GM10266 (cell line): ENCODE results near the gene TBX6.

Source experiments
- DNase-seq: peaks from one replicate; pipeline ENCODE4 v3.0.0; 2012; ENCODE audit errors: extremely low spot score
- TF ChIP-seq, protein P1 (sequence below): IDR thresholded peaks from 2 replicates; pipeline ENCODE4 v1.5.1; 2012; ENCODE audit warnings: mild to moderate bottlenecking, low read depth; ENCODE audit not compliant: control insufficient read depth, insufficient read depth; ENCODE audit errors: missing control alignments

The TBX6 gene, protein sequence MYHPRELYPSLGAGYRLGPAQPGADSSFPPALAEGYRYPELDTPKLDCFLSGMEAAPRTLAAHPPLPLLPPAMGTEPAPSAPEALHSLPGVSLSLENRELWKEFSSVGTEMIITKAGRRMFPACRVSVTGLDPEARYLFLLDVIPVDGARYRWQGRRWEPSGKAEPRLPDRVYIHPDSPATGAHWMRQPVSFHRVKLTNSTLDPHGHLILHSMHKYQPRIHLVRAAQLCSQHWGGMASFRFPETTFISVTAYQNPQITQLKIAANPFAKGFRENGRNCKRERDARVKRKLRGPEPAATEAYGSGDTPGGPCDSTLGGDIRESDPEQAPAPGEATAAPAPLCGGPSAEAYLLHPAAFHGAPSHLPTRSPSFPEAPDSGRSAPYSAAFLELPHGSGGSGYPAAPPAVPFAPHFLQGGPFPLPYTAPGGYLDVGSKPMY

DNA sequence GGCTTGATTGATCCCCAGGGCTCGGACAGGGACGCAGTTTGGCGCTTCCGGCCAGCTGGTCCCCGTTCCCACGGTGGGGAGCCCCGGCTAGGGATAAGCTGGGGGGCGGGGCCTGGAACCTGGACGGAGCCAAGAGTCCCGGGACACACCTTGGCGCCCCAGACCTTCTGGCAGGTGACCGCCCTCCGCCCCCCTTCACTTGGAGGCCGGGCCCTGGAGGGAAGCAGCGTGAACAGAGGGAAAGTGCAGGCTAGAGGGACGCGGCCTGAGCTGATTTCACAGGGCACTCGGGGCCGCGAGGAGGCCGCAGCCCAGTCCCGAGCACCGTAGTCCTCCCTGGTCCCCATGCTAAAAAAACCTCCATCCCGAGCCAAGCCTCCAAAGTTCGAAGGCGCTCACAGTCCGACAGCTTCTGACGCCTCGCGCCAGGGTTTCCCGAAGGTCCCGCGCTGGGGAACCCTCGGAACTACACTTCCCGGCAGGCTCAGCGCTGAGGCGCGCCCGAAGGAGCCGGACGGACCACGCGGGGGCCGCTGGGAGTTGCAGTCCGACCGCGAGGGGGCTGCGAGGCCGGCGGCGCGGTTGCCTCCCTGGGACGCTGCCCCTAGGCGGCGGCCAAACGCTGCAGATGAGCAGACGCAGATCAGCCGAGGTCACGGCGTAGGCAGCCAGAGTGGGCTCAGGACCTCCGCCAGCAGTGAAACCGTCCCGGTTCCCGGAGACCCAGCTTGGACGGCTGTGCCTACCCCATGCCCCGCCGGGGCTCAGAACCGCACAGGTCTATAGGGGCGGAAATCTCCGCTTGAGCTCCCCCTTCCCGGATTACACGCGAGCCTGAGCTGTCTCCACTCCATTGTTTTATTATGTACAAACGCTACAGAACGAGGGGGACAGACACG is at the start of gene TBX6:
Gene TBX6 (minus strand): TSS at position 451 of the 899 bp plus-strand sequence. CDS start 731 bp downstream, outside the sequence.
- DNase-seq = peak; percentile 95
- TF ChIP-seq, protein P1, sequence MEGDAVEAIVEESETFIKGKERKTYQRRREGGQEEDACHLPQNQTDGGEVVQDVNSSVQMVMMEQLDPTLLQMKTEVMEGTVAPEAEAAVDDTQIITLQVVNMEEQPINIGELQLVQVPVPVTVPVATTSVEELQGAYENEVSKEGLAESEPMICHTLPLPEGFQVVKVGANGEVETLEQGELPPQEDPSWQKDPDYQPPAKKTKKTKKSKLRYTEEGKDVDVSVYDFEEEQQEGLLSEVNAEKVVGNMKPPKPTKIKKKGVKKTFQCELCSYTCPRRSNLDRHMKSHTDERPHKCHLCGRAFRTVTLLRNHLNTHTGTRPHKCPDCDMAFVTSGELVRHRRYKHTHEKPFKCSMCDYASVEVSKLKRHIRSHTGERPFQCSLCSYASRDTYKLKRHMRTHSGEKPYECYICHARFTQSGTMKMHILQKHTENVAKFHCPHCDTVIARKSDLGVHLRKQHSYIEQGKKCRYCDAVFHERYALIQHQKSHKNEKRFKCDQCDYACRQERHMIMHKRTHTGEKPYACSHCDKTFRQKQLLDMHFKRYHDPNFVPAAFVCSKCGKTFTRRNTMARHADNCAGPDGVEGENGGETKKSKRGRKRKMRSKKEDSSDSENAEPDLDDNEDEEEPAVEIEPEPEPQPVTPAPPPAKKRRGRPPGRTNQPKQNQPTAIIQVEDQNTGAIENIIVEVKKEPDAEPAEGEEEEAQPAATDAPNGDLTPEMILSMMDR = peak; percentile 95

DNA sequence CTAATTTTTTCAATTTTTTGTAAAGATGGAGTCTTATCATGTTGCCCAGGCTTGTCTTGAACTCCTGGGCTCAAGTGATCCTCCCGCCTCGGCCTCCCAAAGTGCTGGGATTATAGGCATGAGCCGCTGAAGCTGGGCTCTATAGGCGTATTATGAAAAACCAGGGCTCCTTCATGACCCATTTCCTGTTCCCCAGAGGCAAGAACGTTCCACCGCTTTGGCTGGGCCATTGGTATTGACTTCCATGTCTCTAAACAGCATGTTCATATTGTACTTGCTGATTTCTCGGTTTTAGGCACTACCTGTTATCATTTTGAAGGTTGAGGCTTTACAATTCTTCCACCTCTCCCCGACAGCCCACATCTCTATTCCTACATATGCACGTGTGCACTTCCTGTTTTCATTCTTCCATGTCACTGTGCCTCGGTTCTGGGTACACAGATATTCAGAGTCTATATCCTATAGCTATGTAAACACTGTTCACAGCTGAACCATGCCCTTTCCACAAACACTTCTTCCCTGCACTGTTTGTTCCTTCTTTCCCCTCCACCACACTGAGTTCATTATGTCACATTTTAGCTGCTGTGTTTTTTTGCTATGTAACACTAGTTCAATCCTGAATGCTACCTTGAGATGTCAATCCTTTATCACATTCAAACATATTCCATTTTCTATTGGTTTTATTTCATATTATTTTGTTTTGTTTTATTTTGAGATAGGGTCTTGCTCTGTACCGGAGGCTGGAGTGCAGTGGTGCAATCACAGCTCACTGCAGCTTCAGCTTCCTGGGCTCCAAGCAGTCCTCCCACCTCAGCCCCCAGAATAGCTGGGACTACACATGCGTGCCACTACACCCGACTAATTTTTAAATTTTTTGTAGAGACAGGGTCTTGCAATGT is 48.1 kb upstream of the TBX6 start:
- no peak for DNase-seq

DNA sequence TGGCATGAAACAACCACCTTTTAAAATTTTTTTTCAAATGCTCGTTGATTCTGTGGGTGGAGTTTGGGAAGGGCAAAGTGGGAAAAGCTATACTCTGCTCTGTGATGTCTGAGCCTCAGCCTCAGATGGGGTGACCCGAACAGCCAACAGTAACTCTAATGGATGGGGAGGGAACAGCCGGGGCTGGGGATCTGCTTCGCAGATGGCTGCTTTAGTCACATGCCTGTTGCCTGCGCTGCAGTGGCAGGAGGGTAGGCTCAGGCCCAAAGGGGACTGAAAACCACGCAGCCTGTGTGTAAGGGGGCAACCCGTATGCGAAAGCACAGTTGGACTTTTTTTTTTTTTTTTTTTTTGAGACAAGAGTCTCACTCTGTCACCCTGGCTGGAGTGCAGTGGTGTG is 46.2 kb upstream of the TBX6 start:
- DNase-seq = no peak
- TF ChIP-seq, protein P1 = no peak

More for the DNA sequence above, 48.1 kb upstream of the TBX6 start:
- TF ChIP-seq, protein P1 = no peak

DNA sequence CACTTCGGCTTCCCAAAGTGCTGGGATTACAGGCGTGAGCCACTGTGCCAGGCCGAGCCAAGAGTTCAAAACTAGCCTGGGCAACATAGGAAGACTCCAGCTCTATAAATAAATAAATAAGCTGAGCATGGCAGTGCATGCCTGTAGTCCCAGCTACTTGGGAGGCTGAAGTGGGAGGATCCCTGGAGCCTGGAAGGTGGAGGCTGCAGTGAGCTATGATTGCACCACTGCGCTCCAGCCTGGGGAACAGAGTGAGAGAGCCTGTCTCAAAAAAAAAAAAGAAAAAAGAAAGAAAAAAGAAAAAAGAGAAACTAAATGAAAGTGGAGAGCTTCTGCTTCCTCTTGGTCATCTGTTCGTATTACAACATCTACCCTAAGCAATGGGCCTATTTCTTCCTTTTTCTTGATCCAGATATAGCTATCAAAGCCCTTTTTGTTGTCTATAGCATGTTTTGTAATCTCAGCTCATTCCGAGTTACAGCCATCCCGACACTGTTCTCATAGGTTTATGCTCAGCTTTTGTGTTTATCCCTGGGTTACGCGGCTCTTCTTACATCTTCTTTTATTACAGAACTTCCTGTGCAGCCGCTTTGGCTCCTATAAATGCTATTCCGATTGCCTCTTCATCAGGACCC is 45.4 kb upstream of the TBX6 start:
- no peak for DNase-seq
- TF ChIP-seq, protein P1 = no peak

DNA sequence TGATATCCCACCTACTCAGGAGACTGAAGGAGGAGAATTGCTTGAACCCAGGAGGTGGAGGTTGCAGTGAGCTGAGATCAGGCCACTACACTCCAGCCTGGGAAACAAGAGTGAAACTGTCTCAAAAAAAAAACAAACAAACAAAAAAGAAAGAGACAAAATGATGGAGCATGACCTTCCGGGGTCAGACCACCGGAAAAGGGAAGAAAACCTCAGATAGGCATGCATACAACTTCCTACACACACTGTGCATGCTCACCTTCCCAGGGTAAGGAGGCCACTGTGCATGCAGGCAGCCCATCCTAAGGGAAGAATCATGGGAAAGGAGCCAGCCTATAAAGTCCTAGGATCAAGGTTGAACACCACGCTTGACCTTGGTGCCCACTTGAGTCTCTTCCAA is 40.9 kb upstream of the TBX6 start:
- TF ChIP-seq, protein P1 = no peak

DNA sequence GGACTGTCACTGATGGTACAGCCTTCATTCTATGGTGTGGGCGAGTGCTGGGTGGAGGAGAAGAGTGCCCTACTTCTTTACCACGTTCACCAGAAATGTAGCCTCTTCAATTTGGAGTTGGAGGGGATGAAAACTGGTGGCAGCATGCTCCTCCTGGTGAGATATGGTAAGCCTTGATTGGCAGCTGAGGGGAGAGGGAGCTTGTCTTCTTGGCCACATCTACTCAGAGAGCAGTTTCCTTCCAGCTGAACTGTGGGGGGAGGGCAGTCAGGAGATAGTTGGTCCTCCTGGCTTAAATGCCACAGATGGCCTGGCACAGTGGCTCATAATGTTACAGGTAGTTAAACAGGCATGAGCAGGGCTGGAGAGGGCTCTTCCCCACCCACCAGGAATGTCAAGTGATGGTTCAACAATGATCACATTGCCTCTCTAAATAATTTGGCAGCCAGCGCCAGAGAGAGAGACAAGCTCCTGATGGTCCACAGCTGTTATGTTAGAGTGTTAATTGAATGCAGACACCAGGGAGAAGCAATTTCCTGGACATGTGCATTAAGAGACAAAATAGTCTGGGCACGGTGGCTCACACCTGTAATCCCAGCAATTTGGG is 40.2 kb upstream of the TBX6 start:
- TF ChIP-seq, protein P1 = no peak
- DNase-seq = no peak

More for the DNA sequence above, 40.9 kb upstream of the TBX6 start:
- no peak for DNase-seq
